HG02884 (cell line): ENCODE data around the gene POLRMT.
"Not testable (repeated sequence)": the region's sequence is repeated elsewhere in the genome, so short reads cannot be mapped to it uniquely, and the experiment has no call there.

Experiments
- ATAC-seq: cut with Tn5 transposase; IDR thresholded peaks from one replicate; pipeline ENCODE4 v1.9.1; 2021; ENCODE audit warnings: mild to moderate bottlenecking, moderate library complexity; ENCODE audit not compliant: unreplicated experiment

POLRMT gene

DNA sequence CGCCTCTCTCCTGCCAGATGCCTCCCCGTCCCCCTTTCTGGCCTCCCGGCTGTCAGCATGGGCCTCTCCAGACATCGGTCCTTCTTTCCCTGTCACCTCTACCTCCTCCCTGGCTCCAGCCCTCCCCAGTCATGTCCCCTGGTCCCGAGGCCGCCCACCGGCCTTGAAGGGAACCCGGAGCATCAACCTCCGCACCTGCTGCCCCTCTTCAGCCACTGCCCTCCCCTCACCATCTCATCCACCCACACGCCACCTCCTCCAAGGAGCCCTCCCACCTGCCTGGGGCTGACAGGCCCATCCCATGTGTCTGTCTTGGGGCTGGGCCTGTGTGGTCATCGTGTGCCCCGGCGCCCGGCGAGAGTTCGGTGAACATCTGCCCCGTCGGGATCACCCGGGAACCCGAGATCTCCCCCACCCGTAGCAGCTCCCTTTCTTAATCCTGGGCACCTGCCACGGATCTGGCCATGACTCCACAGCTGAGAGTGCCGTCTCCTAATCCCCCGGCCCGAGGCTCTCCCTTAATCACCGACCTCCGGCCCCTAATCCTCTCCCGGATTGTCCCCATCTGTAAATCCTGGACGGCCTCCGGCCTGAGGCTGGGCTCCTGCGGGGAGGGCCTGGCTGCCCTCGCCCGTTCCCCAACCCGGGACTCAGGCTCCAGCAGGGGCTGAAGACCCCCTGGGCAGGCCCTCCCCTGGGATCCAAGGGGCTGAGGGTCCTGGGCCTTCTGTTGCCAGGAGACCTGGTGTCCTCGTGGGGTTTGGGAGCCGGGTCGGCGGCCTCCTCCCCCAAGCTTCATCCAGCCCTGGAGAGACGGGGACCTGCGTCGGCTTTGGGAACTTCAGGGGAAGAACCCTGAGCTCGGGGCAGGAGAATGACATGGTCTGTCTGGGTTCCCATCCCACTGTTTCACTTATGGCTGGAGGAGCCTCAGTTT, 37.7 kb downstream of the POLRMT start:
- ATAC-seq, result no peak

DNA sequence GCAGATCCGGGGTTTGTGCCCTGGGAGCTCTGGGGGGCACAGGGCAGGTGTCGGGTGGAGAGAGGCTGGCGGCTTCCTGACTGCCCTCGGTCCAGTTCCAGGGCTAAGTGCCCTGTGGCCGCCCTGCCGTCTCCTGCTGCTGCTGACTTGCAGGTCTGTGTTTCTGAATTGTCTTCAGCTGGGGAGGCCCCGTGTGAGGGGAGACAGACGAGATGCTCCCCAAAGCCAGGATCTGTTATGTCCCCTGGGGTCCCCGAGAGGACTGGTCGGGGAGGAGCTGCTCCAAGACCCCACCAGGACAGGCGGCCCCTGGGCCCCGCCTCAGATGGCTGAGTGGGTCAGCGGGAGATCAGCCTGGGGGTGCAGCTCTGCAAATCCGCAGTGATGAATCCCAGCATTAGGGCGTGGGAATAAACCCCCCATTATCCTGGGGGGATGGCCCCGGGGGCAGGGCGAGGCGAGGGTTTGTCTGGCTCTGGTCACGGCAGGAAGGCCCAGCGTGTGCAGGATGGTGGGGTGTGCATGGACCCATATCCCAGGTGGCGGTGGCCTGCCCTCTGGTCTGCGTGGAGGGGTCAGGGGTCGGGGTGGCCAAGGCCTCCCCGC, 39.0 kb downstream of the POLRMT start:
- ATAC-seq, result no peak

DNA sequence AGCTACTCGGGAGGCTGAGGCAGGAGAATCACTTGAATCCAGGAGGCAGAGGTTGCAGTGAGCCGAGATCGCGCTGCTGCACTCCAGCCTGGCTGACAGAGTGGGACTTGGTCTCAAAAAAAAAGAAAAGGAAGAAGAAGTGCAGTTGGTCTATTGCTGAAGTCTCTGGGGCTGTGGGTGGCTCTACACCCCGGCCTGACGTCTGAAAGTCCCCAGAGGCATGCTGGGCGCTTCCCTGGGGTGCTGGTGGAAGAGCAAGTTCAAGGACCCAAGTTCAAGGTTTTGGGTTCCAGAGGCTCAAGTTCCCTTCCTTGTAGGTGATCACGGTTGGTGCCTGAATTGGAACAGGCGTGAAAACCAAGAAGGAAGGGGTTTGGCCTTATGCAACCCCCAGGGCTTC, 39.8 kb downstream of the POLRMT start:
- no peak for ATAC-seq

DNA sequence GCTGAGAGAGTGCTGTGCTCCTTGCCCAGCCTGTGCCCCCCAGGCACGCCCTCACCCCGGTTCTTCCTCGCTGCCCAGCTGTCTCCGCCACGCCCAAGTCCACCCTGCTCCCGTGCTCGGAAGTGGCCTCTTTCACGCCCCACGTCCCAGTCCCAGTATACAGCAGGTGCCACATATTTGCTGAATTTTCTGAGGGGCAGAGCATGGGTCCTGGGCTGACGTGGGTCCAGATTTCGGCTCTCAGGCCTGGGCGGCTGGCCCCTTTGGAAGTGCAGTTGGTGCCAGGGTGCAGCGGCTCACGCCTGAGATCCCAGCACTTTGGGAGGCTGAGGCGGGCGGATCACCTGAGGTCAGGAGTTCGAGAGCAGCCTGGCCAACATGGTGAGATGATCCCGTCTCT, 40.3 kb downstream of the POLRMT start:
- ATAC-seq, result no peak

DNA sequence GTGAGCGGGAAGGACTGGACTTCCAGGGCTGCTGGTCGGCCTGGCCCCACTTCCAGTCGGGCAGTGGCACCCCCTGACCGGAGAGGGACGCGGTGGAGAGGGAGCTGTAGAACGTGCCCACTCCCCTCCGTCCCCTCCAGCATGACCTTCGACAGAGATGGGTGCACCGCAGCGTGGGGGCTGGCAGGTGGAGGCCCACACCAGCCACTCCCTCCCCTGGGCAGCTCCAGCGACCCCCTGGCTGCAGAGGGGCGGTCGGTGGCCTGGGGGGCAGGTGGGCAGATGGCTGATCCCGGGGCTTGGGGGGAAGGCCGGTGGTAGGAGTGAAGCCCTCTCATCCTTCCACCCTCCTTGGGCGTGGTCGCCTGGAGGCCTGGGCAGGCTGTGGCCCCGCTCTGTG, 41.2 kb downstream of the POLRMT start:
- ATAC-seq, result no peak

DNA sequence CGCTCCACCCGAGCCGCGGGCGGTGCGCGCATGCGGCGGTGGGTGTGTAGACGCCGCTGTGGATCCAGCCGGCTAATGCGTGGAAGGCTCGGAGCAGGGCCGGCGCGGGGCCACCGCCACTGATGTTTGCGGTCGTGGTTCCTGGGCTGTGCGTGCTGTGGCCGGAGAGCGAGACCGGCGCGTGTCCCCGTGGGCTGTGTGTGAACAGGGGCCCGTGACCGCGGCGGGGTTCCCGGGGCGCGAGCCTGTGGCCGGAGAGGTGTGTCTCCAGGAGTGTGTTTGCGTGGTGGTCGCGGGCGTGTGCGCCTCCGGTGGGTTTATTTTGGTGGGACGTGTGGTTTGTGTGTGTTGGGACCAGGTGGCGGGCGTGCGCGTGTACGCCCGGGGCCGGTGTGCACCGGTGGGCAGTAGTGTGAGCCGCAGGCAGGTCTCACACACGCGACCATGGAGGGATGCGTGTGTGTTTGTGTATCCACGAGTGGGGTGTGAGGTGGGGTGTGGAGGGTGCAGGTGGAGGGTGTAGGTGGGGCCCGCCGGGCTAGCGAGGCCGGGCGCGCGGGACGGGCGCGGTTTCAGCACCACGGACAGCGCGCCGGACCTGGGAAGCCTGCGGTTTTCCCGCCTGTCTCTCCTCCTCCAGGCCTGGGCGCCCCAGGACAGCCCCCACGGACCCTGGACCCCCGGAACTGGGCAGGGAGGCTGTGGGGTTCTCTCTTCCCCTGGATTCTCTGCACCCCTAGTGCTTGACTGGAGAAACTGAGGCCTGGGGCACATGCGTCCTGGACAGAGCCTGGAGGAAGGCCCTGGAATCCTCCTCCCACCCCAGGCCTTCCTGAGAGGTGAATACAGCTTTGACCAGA, 42.0 kb downstream of the POLRMT start:
- ATAC-seq, result no peak

DNA sequence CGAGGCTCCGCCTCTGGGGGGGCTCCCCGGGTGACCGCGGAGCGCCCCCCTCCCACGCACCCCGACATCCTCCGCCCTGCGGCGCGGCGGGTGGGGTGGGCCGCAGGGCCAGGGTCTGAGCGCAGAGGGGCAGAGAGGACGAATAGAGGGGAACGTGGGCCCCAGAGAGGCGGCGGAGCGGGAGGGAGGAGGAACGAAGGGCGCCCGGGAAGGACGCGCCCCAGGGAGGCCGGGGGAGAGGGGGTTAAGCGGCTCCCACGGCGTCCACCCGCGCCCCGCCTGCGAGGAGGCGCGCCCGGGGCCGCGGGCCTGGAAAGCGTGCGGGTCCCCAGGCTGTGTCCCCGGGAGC, 42.6 kb downstream of the POLRMT start:
- no peak for ATAC-seq

DNA sequence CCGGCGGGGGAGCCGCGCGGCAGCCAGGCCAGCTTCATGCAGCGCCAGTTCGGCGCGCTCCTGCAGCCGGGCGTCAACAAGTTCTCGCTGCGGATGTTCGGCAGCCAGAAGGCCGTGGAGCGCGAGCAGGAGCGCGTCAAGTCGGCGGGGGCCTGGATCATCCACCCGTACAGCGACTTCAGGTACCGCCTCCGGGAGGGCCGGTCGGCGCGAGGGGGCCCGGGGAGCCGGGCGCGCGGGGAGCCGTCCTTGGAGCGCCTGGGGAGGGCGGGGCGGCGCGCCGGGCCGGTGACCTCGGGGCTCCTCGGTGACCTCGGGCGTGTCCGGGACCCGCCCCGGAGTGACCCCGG, 43.0 kb downstream of the POLRMT start:
- no peak for ATAC-seq

DNA sequence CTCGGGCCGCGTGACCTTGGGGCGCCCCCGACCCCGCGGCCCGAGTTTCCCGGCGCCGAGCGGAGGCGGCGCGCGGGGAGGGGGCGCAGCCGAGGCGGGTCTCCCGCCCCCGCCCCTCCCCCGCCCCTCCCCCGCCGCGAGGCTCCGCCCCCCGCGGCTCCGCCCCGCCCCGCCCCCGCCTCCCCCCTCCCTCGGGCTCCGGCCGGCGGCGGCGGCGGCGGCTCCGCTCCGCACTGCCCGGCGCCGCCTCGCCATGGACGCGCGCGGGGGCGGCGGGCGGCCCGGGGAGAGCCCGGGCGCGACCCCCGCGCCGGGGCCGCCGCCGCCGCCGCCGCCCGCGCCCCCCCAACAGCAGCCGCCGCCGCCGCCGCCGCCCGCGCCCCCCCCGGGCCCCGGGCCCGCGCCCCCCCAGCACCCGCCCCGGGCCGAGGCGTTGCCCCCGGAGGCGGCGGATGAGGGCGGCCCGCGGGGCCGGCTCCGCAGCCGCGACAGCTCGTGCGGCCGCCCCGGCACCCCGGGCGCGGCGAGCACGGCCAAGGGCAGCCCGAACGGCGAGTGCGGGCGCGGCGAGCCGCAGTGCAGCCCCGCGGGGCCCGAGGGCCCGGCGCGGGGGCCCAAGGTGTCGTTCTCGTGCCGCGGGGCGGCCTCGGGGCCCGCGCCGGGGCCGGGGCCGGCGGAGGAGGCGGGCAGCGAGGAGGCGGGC, 43.5 kb downstream of the POLRMT start, which contains the start of gene HCN2:
HCN2 (plus strand) TSS at position 189 of the 703 bp plus-strand sequence; CDS start at position 254, 65 bp downstream.
- ATAC-seq, result no peak

DNA sequence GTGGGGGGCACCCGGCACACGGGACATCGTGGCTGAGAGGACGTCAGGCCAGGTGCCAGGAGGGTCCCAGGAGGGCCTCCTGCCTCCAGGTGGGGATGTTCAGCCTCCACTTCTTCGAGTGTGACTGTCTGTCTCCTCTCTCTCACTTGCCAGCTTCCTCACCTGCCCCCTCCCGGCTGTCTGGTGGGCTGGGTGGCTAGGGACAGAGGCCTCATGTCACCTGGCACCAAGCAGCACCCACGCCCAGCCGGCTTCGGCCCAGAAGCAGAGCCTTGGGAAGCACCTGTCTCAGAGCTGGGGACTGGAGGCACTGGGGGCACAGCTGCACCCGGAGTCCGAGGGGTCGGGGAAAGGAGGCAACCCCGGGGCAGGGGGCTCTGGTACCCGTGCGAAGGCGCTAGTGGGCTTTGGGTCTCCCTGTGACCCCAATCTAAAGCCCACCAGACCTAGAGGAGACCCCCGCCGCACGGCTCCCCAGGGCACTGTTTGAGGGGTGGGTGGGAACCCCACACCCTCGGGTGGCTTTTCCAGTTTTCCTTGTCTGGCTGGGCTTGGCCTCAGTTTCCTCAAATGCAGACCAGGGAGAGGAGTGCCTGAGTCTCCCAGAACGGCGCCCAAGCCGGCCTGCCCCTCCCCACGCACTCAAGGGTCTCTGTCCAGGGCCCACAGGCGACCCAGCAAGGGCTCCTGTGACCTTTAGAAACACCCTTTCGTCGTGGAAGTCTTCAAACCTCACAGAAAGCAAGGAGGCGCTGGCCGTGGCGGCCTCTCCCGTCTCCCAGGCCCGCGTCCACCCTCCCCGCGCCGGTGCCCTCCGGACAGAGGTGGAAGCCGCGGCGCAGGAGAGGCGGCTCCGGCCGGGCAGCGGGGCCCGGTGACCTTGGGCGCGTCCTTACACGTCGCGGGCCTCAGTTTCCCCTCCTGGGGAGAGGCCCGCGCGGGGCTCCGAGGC, 44.3 kb downstream of the POLRMT start:
- no peak for ATAC-seq

DNA sequence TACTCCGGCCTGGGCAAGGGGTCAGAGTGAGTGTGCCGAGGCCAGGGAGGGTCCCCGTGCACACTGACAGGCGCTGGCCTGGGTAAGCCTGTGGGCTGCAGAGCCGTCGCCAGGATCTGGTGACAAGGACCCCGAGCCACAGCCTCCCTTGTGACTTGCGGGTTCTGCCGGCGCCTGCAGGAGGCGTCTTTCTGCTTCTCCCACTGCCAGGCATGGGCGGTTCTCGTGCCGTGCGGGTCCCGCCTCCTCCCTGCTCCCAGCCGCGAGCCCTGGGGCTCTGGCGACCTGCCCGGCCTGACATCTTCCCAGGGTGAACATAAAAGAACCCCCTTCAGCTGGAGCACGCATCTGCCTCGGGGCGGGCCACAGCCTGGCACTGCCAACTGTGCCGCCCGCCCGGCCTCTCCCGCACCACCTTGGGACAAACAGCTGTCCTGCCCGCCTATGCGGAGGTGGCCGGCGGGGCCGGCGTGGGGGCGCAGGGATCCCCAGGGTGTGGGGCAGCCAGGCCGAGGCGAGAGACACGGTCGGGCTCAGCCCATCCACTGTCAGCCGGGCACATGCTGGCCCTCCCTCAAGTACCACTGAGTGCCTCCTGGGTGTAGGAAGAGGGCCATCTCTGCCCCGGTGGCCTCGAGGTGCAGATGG, 45.1 kb downstream of the POLRMT start:
- no peak for ATAC-seq

DNA sequence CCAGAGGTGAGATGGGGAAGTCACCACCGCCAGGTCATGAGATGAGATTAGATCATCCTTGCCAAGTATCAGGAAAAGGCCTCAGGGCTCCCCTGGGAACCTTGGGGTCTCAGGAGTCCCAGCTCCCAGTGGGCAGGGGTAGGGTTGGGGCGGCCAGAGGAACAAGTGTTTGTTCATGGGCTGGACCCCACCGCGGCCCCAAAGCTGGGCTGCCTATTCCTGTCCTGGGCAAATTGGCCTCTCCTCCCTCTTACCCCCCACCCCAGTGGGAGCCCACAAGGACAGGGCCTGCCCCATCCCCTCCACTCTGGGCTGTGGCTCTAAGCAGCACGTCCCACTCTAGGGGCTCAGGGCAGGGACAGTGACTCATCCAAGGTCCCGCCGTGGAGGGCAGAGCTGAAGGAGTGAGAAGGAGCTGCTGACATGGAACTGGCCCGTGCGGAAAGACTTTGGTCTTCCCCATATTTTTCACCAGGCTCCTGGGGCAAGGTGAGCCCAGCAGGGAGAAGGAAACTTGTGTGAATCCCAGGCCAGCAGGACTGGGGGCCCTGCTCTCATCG, 47.7 kb downstream of the POLRMT start:
- no peak for ATAC-seq

DNA sequence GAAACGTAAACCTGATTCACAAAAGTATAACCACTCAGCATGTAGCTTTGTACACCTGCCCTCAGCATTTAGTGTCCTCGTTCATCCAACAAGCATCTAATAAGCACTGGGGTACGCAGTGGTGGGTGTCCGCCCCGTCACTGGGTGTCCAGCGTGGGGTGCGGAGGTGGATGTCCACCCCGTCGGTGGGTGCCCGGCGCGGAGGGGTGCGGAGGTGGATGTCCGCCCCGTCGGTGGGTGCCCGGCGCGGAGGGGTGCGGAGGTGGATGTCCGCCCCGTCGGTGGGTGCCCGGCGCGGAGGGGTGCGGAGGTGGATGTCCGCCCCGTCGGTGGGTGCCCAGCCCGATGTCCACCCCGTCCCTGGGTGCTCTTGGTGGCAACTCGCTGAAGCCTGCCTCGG, 48.2 kb downstream of the POLRMT start:
- ATAC-seq, result not testable (repeated sequence)

DNA sequence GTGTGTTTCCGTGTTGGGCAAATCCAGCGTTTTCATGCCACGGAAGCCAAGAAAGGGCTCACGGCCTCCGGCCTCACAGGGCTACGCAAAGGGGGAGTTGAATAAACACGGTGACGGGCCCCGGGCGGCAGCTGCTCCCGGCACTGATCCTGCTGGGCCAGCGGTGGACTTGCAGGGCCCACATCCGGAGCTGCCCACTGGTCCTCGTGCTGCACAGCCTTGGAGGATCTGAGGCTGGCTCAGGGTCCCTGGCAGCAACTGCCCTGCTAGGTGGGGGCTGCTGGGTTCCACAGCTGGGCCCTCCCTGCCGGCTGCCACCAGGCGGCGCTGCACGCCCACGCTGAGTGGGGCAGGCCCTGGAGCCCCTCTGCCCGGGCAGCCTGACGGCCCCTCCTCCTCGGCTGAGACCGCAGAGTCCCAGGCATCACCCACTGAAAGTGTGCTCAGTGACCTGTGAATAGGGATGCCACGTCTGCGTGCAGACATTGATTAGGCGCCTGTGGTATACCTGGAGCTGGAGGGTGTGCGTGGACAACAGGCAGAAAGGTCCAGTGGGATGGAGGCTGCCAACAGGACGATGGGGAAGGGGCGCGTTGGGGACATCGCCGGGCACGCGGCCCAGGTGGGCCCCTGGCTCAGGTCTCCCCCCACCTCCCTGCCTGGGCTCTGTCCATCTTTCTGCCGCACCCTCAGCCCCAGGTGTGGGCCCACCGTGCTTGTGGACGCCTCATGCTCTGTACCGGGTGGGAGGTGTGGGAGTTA, 48.9 kb downstream of the POLRMT start:
- no peak for ATAC-seq

DNA sequence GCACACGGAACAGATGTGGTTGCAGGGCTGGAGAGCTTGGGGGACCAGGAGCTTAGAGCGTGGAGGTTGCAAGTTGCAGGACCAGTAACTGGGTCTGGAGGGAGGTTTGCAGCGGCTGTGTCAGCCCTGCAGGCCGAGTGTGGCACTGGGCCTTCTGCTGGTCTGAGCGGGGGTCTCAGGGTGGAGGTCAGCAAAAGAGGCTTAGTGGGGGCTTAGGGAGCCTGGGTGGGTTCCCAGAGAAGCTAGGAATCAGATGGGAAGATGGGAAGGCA, 49.4 kb downstream of the POLRMT start:
- ATAC-seq, result no peak

DNA sequence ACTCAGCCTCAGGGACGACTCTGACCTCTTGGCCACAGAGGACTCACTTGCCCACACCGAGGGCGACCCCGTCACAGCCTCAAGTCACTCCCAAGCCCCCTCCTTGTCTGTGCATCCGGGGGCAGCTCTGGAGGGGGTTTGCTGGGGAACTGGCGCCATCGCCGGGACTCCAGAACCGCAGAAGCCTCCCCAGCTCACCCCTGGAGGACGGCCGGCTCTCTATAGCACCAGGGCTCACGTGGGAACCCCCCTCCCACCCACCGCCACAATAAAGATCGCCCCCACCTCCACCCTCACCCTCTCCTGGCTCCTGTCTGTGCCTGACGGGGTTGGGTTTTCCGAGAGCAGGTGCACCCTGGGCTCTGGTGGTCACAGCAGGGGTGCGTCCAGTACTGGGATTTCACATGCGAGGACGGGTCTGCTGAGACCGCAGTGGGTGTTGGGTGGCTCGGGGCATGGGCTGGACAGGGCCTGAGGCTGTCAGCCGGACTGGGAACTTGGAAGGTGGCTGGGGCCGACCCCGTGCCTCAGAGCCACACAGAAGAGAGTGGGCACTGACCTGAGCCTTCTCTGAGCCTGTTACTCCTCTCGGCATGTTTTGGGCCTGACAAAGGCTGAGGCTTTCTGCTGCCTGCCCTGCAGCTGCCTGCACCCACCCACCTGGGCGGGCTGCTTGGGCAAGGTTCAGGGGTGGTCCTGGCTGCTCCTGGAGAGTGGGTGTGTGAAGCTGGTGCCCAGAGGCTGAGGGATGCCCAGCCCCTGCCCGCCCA, 50.0 kb downstream of the POLRMT start:
- ATAC-seq, result no peak

DNA sequence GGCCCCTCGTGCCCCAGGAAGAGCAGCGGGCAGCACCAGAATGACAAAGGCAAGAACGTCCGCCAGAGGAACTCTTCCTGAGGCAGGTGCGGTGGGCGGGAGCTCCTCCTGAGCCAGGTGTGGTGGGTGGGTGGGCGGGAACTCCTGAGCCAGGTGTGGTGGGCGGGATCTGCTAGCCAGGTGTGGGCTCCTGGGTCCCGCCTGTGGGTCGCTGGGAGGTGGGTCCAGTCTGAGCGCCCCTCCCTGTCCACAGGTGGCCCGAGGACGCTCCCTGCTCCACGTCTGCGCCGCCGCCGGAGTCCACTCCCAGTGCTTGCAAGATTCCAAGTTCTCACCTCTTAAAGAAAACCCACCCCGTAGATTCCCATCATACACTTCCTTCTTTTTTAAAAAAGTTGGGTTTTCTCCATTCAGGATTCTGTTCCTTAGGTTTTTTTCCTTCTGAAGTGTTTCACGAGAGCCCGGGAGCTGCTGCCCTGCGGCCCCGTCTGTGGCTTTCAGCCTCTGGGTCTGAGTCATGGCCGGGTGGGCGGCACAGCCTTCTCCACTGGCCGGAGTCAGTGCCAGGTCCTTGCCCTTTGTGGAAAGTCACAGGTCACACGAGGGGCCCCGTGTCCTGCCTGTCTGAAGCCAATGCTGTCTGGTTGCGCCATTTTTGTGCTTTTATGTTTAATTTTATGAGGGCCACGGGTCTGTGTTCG, 50.7 kb downstream of the POLRMT start:
- no peak for ATAC-seq
